CD4-positive, alpha-beta T cell treated with Interleukin-17A for 1 hour (primary cell): ENCODE data around the gene OSBPL1A.
"Not testable (repeated sequence)": the region's sequence is repeated elsewhere in the genome, so short reads cannot be mapped to it uniquely, and the experiment has no call there.

ENCODE experiments used
- DNase-seq: peaks from one replicate; pipeline ENCODE4 v3.0.0-alpha.2; 2020

The OSBPL1A gene

GRCh38 chr18:24396082-24396633 lies 1.5 kb downstream of the OSBPL1A start:
- no peak for DNase-seq

- DNase-seq = no peak
Measured at GRCh38 chr18:24395049-24395795, 2.4 kb downstream of the OSBPL1A start.

- no peak for DNase-seq
Measured at GRCh38 chr18:24388957-24389356, 8.7 kb downstream of the OSBPL1A start.

GRCh38 chr18:24386681-24387080 lies 10.9 kb downstream of the OSBPL1A start:
- DNase-seq = no peak

GRCh38 chr18:24381126-24381525 lies 16.5 kb downstream of the OSBPL1A start:
- no peak for DNase-seq

GRCh38 chr18:24380163-24380747 lies 17.4 kb downstream of the OSBPL1A start:
- no peak for DNase-seq

GRCh38 chr18:24378598-24378997 lies 19.0 kb downstream of the OSBPL1A start:
- DNase-seq = no peak

- DNase-seq = not testable (repeated sequence)
Measured at GRCh38 chr18:24376531-24376930, 21.1 kb downstream of the OSBPL1A start.

GRCh38 chr18:24373328-24373727 lies 24.3 kb downstream of the OSBPL1A start:
- no peak for DNase-seq

GRCh38 chr18:24372279-24372872 lies 25.2 kb downstream of the OSBPL1A start:
- DNase-seq = no peak

GRCh38 chr18:24370120-24370519 lies 27.5 kb downstream of the OSBPL1A start:
- DNase-seq = no peak

GRCh38 chr18:24369426-24369825 lies 28.2 kb downstream of the OSBPL1A start:
- no peak for DNase-seq

GRCh38 chr18:24368749-24369148 lies 28.9 kb downstream of the OSBPL1A start:
- peak; percentile 2 for DNase-seq

GRCh38 chr18:24366328-24366727 lies 31.3 kb downstream of the OSBPL1A start:
- no peak for DNase-seq

- no peak for DNase-seq
Measured at GRCh38 chr18:24364177-24364576, 33.4 kb downstream of the OSBPL1A start.

- no peak for DNase-seq
Measured at GRCh38 chr18:24362757-24363156, 34.9 kb downstream of the OSBPL1A start.

- peak; percentile 55 for DNase-seq
Measured at GRCh38 chr18:24359787-24360530, 37.7 kb downstream of the OSBPL1A start.

GRCh38 chr18:24354278-24354677 lies 43.3 kb downstream of the OSBPL1A start:
- DNase-seq = no peak

- DNase-seq = no peak
Measured at GRCh38 chr18:24346254-24346653, 51.4 kb downstream of the OSBPL1A start.

- DNase-seq = no peak
Measured at GRCh38 chr18:24344509-24344908, 53.1 kb downstream of the OSBPL1A start.

- DNase-seq = no peak
Measured at GRCh38 chr18:24342347-24342746, 55.3 kb downstream of the OSBPL1A start.

GRCh38 chr18:24341361-24341760 lies 56.3 kb downstream of the OSBPL1A start:
- no peak for DNase-seq

GRCh38 chr18:24333084-24333483 lies 64.5 kb downstream of the OSBPL1A start:
- DNase-seq = no peak
